GM12892 (cell line): Measurements from ENCODE around the gene DCPS.
"Not testable (repeated sequence)": the region's sequence is repeated elsewhere in the genome, so short reads cannot be mapped to it uniquely, and the experiment has no call there.

Experiments used
- DNase-seq: peaks from one replicate; pipeline ENCODE4 v3.0.0; 2011; ENCODE audit not compliant: insufficient read length
- FAIRE-seq: peaks from 2 replicates; lab custom pipeline; 2011; peaks lifted over from hg19 to GRCh38; lab: Jason Lieb, UNC
- POLR2A ChIP-seq: IDR thresholded peaks from 2 replicates; pipeline ENCODE4 v1.6.1; 2011; ENCODE audit warnings: low read depth, low read length, control low read depth
- POLR2AphosphoS5 ChIP-seq: IDR thresholded peaks from 2 replicates; pipeline ENCODE4 v1.6.1; 2011; ENCODE audit warnings: low read depth, low read length, control low read depth
- TAF1 ChIP-seq: IDR thresholded peaks from 2 replicates; pipeline ENCODE4 v1.6.1; 2011; ENCODE audit warnings: low read depth, mild to moderate bottlenecking, control low read depth, low read length, borderline replicate concordance

DCPS gene

DNA sequence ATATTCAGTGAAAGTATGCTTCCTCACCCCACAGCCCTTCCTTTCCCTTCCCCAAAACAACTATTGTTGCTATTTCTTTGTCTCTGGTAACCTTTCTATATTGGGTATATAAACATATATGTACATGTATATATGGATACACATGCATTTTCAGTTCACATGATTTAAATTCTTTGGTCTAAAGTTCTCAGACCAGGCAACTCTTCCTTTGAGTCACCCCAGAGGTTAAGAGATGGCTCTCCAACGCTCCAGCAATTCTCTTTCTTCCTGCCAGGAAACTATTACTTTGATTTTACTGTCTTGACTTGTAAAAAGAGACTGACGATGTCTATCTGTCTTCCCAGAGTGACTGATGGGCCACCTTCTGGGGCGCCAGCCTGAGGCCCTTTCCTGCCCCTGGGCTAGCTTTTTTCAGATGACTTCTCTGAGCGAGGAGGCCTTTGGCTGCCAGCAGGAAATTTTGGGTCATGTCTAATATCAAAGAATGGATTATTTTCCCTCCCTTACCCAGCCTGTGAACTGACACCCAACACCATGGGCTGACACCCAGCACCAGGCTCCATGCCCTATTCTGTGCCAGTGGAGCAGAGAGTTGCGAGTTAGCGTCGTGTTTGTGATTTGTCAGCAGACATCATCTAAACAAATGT lies 37.2 kb downstream of the DCPS start:
- FAIRE-seq (no peak), DNase-seq (no peak)
- TF ChIP-seq POLR2AphosphoS5 (no peak), TAF1 (no peak), POLR2A (no peak)

- DNase-seq (no peak), FAIRE-seq (no peak)
- TF ChIP-seq TAF1 (no peak), POLR2A (no peak), POLR2AphosphoS5 (no peak)
Measured at GRCh38 chr11:126341760-126342161, 37.9 kb downstream of the DCPS start.

- FAIRE-seq, result no peak
- TF ChIP-seq POLR2AphosphoS5 (no peak), POLR2A (no peak), TAF1 (no peak)
- no peak for DNase-seq
Measured at GRCh38 chr11:126343051-126343450, 39.2 kb downstream of the DCPS start.

GRCh38 chr11:126344141-126345080 lies 40.6 kb downstream of the DCPS start:
- TF ChIP-seq POLR2A (no peak), TAF1 (no peak)
- no peak for FAIRE-seq
- DNase-seq, result no peak

- DNase-seq, result no peak
- FAIRE-seq, result no peak
- TF ChIP-seq POLR2A (no peak), POLR2AphosphoS5 (no peak), TAF1 (no peak)
Measured at GRCh38 chr11:126345283-126345682, 41.4 kb downstream of the DCPS start.

- FAIRE-seq (no peak), DNase-seq (no peak)
- TF ChIP-seq TAF1 (no peak), POLR2AphosphoS5 (no peak), POLR2A (no peak)
Measured at GRCh38 chr11:126345759-126346585, 42.1 kb downstream of the DCPS start.

GRCh38 chr11:126346586-126346940 lies 42.7 kb downstream of the DCPS start:
- no peak for TF ChIP-seq TAF1
- TF ChIP-seq POLR2A, result no peak
- no peak for TF ChIP-seq POLR2AphosphoS5
- no peak for DNase-seq
- FAIRE-seq, result no peak

DNA sequence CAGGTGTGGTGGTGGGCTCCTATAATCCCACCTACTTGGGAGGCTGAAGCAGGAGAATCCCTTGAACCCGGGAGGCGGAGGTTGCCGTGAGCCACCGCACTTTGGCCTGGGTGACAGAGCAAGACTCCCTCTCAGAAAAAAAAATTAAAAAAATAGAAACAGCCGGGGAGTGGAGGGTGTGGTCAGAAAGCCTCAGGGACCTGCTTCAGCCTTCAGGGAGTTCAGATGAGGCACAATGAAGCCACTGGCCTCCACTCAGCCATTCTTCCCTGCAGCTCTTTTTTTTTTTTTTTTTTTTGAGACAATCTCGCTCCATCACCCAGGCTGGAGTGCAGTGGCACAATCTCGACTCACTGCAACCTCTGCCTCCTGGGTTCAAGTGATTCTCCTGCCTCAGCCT lies 43.1 kb downstream of the DCPS start:
- DNase-seq, FAIRE-seq: not testable (repeated sequence)

DNA sequence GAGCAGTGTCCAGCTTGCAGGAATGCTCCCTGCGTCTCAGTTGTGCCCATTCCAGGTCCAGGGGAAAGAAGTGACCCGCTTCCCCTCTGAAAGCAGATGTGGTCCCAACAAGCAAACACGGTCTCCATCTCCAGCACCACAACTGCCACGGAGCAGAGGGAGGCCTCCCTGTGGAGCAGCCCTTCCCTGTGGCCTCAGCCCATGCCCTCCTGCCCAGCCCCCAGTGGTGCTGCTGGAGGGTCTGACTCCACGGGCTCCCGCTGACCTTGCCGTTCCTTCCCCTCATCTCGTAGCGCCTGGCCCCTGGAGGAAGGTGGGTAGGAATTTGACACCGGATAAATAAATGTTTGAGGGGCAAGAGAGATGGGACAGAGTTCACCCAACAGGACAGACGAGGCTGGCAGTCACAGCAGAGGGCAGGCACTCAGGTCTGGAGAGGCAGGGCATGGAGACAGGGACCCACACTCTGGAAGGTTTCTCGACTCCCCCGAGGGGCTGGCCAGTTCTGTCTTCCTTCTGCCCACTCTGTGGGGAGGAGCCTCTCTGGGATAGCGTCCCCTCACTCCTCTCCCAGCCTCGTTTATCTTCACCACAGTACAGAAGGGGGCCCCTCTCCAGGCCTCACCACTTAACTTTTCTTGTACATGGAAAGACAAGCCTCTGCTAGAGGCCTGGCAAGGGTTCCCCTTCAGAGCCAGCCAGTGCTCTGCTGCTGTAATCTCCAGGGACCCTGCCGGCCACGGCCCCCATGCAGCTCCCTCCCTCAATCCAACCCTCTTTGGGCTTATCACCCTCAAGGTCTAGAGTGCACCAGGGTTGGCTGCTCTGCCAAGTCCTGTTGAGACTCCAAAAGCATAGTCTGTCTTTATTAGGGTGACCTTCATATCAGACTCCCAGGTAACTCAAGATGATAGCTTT lies 44.1 kb downstream of the DCPS start:
- FAIRE-seq (no peak), DNase-seq (no peak)
- TF ChIP-seq TAF1 (no peak), POLR2AphosphoS5 (no peak), POLR2A (no peak)

DNA sequence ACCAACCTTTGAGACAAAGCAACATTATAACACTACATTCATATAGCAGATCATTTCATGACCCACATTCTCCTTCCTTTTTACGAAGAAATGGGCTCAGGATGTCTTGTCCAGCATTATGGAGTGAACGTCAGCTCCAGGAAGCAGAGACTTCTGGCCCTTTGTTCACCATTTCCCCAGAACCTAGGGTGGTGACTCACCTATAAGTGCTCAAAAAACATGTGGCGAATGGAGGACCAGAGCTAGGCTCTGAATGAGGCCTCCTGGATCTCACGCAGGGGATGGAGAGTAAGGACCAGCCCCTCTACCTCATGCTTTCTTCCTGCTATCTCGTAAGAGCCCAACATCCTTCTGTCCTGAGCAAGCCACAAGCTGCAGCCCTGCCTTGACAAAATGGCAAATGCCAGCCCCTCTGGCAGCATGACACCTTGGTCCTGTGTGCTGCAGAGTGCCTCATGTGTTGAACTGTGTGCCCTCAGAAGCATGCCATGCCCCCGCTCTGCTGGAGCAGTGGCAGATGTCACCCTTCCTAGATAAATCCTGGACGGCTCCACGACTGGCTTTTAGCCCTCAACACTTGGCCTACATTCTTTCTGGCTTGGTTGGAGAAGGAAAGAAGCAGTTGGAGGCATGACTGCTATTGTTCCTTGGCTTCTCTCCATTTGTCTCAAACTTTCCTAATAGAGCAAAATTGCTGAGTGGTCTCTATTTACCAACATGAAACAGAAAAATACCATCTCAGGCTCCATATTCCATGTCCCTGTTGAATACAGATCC lies 45.1 kb downstream of the DCPS start:
- FAIRE-seq (no peak), DNase-seq (no peak)
- TF ChIP-seq TAF1, result no peak
- no peak for TF ChIP-seq POLR2AphosphoS5
- no peak for TF ChIP-seq POLR2A
